Natural killer cell treated with Interleukin-12 subunit alpha and Interleukin-12 subunit beta and Interleukin-15 and Interleukin-18, amount 100 ng/mL, for 72 hours (primary cell): ENCODE measurements around the gene FBXL2. TPM values are rescaled to one million over a fixed set of nuclear protein-coding genes. Genes with fewer than 3 reads are reported as not detected.
"Not testable (repeated sequence)": the region's sequence is repeated elsewhere in the genome, so short reads cannot be mapped to it uniquely, and the experiment has no call there.

ENCODE experiments used
- ATAC-seq, 2 donors: fragments of 150-1000 bp; cut with Tn5 transposase in 1 of 2; sonication (Bioruptor Pico), chemical (Tn5 transposase) in 1 of 2; 2 replicates each; pipeline ENCODE4 v1.10.0; 2021
- DNase-seq: peaks from one replicate; pipeline ENCODE4 v3.0.0; 2022; ENCODE audit warnings: low spot score
- H3K27ac Mint-ChIP-seq, 2 donors: 1 replicate in 1 of 2; 2 replicates in 1 of 2; pipeline ENCODE4 v1.8.0; 2022; ENCODE audit warnings: mixed read lengths in 2 of 2, mild to moderate bottlenecking in 1 of 2, moderate library complexity in 1 of 2
- H3K27me3 Mint-ChIP-seq, 2 donors: 1 replicate in 1 of 2; 2 replicates in 1 of 2; pipeline ENCODE4 v1.8.0; 2022; ENCODE audit warnings: mixed read lengths in 2 of 2
- H3K36me3 Mint-ChIP-seq: one replicate; pipeline ENCODE4 v1.8.0; 2022; ENCODE audit warnings: mixed read lengths
- H3K4me1 Mint-ChIP-seq, 2 donors: 1 replicate in 1 of 2; 2 replicates in 1 of 2; pipeline ENCODE4 v1.8.0; 2022; ENCODE audit warnings: low read depth in 2 of 2, mixed read lengths in 2 of 2, mild to moderate bottlenecking in 1 of 2
- H3K4me3 Mint-ChIP-seq: one replicate; pipeline ENCODE4 v1.8.0; 2022; ENCODE audit warnings: mixed read lengths
- H3K9me3 Mint-ChIP-seq: 2 replicates; pipeline ENCODE4 v1.8.0; 2022; ENCODE audit warnings: mixed read lengths
- total RNA-seq, 2 donors: library from RNA; stranded (reverse); gene quantifications; one replicate each; pipeline ENCODE4 v1.2.3, GENCODE V29; 2022

Gene FBXL2
- total RNA-seq, 2 donors from 2014 or later: not detected

DNA sequence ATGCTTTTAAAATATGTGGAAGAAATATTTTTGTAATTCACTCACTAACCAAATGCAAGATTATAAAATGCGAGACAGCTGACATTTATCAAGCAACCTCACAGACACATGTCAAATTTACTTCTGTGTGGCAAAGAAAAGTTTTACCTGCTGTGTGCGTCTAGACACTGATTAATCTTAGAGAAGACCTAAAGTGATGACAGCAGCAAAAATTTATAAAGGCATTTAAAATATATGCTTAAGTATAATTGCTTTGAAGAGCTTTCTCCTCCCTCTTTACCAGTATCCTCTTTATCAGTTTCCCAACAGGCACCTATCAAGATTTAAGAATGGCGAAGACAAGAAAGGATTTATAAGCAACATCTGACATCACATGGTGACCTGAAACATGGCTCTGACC lies 125.7 kb downstream of the FBXL2 start:
- H3K27me3 Mint-ChIP-seq: no peaks in the 10 kb centered on the region
- peaks cover 0 to 3% of the 10 kb centered on the region in 2 donors for H3K4me1 Mint-ChIP-seq
- peaks cover 46% of the 10 kb centered on the region for H3K36me3 Mint-ChIP-seq
- DNase-seq (no peak), ATAC-seq (no peak)
- H3K27ac Mint-ChIP-seq: peak overlapping the region in 1 of 2 donors; percentile 16
- H3K9me3 Mint-ChIP-seq: no peaks in the 10 kb centered on the region
- no peak overlapping the region for H3K4me3 Mint-ChIP-seq

GRCh38 chr3:33403756-33404155 lies 126.5 kb downstream of the FBXL2 start:
- Mint-ChIP-seq H3K4me3 (no peak overlapping the region), H3K27ac (peak overlapping the region in 1 of 2 donors; percentile 60), H3K36me3 (peaks cover 46% of the 10 kb centered on the region), H3K4me1 (peaks cover 0 to 3% of the 10 kb centered on the region in 2 donors), H3K9me3 (no peaks in the 10 kb centered on the region), H3K27me3 (no peaks in the 10 kb centered on the region)
- no peak for ATAC-seq
- no peak for DNase-seq

DNA sequence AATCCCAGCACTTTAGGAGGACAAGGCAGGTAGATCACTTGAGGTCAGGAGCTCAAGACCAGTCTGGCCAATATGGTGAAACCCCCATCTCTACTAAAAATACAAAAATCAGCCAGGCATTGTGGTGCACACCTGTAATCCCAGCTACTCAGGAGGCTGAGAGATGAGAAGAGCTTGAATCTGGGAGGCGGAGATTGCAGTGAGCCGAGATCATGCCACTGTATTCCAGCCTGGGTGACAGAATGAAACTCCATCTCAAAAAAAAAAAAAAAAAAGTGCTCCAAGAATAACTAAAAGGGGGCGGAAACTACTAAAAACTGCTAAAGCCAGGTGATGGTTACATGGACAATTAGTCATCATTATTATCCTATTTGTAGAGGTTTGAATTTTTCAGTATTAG lies 133.6 kb downstream of the FBXL2 start:
- not testable (repeated sequence) for DNase-seq, H3K27me3 Mint-ChIP-seq, ATAC-seq, H3K4me3 Mint-ChIP-seq, H3K9me3 Mint-ChIP-seq
- H3K4me1 Mint-ChIP-seq: peaks cover 15 to 17% of the 10 kb centered on the region in 2 donors
- H3K36me3 Mint-ChIP-seq: peaks cover 47% of the 10 kb centered on the region
- H3K27ac Mint-ChIP-seq: peak overlapping the region in 1 of 2 donors; percentile 22

DNA sequence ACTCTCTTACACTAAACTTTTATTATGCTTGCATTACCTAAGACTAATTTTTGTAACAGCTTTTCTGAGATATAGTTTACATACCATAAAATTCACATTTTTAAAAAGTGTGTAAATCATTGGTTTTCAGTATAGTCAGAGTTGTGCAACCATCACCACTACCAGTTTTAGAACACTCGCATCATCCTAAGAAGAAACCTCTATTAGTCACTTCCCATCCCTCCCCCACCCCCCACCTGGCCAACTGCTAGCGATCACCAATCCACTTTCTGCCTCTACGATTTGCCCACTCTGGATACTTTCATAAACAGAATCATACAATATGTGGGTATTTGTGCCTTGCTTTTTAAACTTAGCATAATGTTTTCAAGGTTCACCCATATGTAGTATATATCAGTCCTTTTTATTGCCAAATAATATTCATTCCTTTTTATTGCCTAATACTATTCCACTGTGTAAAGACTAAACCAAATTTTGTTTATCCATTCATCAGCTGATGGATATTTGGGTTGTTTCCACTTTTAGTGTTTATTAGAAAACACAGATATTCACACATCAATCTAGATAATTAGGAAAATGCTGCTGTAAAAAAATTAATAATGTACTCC lies 139.9 kb downstream of the FBXL2 start:
- peak; percentile 77 to 86 for ATAC-seq
- peaks cover 25 to 31% of the 10 kb centered on the region in 2 donors for H3K4me1 Mint-ChIP-seq
- DNase-seq: no peak
- H3K27ac Mint-ChIP-seq: peak overlapping the region; percentile 91 to 97
- no peaks in the 10 kb centered on the region for H3K27me3 Mint-ChIP-seq
- H3K36me3 Mint-ChIP-seq: peaks cover 32% of the 10 kb centered on the region
- no peaks in the 10 kb centered on the region for H3K9me3 Mint-ChIP-seq
- H3K4me3 Mint-ChIP-seq: peak overlapping the region; percentile 82

GRCh38 chr3:33419948-33420347 lies 142.7 kb downstream of the FBXL2 start:
- no peaks in the 10 kb centered on the region for H3K9me3 Mint-ChIP-seq
- H3K36me3 Mint-ChIP-seq: peaks cover 19% of the 10 kb centered on the region
- peak overlapping the region; percentile 39 to 81 for H3K27ac Mint-ChIP-seq
- H3K27me3 Mint-ChIP-seq: no peaks in the 10 kb centered on the region
- H3K4me3 Mint-ChIP-seq: no peak overlapping the region
- DNase-seq (no peak), ATAC-seq (no peak)
- peaks cover 20 to 28% of the 10 kb centered on the region in 2 donors for H3K4me1 Mint-ChIP-seq

DNA sequence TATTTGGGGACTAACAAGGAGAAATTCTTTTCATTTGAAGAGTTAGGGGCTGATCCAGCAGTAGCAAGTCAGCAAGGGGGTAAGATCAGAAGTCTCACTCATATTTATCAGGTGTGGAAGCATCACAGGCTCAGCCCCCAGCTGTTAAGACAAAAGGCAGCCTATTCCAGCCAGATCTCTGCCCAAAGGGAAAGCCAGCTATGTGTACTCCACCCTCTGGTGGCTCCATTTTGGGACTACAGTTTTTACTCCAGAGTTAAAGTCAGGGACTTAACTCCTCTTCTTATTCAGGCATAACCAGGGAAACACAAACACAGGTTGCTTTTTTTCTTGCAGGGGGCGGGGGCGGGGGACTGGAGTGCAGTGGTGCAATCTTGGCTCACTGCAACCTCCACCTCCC lies 143.7 kb downstream of the FBXL2 start:
- H3K27me3 Mint-ChIP-seq: no peaks in the 10 kb centered on the region
- peaks cover 20 to 27% of the 10 kb centered on the region in 2 donors for H3K4me1 Mint-ChIP-seq
- H3K4me3 Mint-ChIP-seq: no peak overlapping the region
- H3K9me3 Mint-ChIP-seq: no peaks in the 10 kb centered on the region
- H3K27ac Mint-ChIP-seq: peak overlapping the region; percentile 25 to 39
- DNase-seq (no peak), ATAC-seq (no peak)
- peaks cover 19% of the 10 kb centered on the region for H3K36me3 Mint-ChIP-seq

- H3K9me3 Mint-ChIP-seq: no peaks in the 10 kb centered on the region
- H3K4me3 Mint-ChIP-seq: no peak overlapping the region
- H3K27ac Mint-ChIP-seq: no peak overlapping the region
- no peak for DNase-seq
- H3K4me1 Mint-ChIP-seq: peaks cover 32 to 34% of the 10 kb centered on the region in 2 donors
- H3K27me3 Mint-ChIP-seq: no peaks in the 10 kb centered on the region
- no peak for ATAC-seq
- peaks cover 5% of the 10 kb centered on the region for H3K36me3 Mint-ChIP-seq
Measured at GRCh38 chr3:33424606-33425452, 147.6 kb downstream of the FBXL2 start.

GRCh38 chr3:33425453-33425852 lies 148.2 kb downstream of the FBXL2 start:
- peaks cover 37 to 38% of the 10 kb centered on the region in 2 donors for H3K4me1 Mint-ChIP-seq
- no peak overlapping the region for H3K27ac Mint-ChIP-seq
- no peaks in the 10 kb centered on the region for H3K9me3 Mint-ChIP-seq
- DNase-seq (no peak), ATAC-seq (no peak)
- H3K27me3 Mint-ChIP-seq: no peaks in the 10 kb centered on the region
- no peak overlapping the region for H3K4me3 Mint-ChIP-seq
- peaks cover 5% of the 10 kb centered on the region for H3K36me3 Mint-ChIP-seq

DNA sequence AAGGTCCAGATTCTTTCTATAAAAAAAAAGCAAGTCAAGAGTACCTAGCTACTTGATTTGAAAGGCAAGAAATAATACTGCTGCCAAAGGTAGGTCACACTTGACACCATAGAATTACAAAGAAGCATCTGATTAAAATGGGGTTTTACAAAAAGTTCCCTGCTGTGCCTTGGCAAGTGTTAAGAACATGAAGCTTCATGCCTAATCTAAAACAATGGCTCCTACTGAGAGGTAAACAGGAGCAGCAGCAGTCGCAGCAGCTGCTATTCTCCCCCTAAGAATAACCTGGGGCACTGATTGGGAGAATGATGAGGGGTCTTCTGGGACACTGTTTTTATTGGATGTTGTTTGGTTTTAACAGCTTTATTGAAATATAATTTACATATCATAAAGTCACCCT lies 148.8 kb downstream of the FBXL2 start:
- no peak for ATAC-seq
- peaks cover 39 to 44% of the 10 kb centered on the region in 2 donors for H3K4me1 Mint-ChIP-seq
- no peaks in the 10 kb centered on the region for H3K27me3 Mint-ChIP-seq
- no peak overlapping the region for H3K4me3 Mint-ChIP-seq
- H3K9me3 Mint-ChIP-seq: no peaks in the 10 kb centered on the region
- DNase-seq: no peak
- H3K27ac Mint-ChIP-seq: no peak overlapping the region
- H3K36me3 Mint-ChIP-seq: peaks cover 5% of the 10 kb centered on the region

DNA sequence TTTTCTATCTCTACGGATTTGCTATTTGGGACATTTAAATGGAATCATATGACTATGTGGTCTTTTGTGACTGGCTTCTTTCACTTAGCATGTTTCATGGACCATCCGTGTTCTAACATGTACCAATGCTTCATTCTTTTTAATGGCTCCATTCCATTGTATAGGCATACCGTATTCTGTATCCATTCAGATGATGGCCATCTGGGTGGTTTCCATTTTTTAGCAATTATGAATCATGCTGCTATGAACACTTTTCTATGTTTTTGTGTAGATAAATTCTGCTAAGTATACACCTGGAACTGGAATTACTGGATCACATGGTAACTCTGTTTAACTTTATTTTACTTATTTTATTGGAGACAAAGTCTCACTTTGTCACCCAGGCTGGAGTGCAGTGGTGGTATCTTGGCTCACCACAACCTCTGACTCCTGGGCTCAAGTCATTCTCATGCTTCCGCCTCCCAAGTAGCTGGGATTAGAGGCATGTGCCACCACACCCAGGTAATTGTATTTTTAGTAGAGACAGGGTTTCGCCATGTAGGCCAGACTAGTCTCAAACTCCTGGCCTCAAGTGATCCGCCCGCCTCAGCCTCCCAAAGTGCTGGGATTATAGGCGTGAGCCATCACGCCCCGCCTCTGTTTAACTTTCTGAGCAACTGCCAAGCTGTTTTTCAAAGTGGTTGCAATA lies 149.5 kb downstream of the FBXL2 start:
- Mint-ChIP-seq H3K4me1 (peaks cover 45 to 51% of the 10 kb centered on the region in 2 donors), H3K36me3 (peaks cover 5% of the 10 kb centered on the region), H3K27me3 (no peaks in the 10 kb centered on the region), H3K27ac (peak overlapping the region in 1 of 2 donors; percentile 59), H3K4me3 (no peak overlapping the region), H3K9me3 (no peaks in the 10 kb centered on the region)
- DNase-seq (no peak), ATAC-seq (no peak)

- peak overlapping the region in 1 of 2 donors; percentile 26 for H3K27ac Mint-ChIP-seq
- ATAC-seq: no peak
- H3K4me3 Mint-ChIP-seq: peak overlapping the region; percentile 1
- no peaks in the 10 kb centered on the region for H3K36me3 Mint-ChIP-seq
- H3K9me3 Mint-ChIP-seq: no peaks in the 10 kb centered on the region
- no peak for DNase-seq
- peaks cover 54 to 60% of the 10 kb centered on the region in 2 donors for H3K4me1 Mint-ChIP-seq
- no peaks in the 10 kb centered on the region for H3K27me3 Mint-ChIP-seq
Measured at GRCh38 chr3:33428734-33429133, 151.5 kb downstream of the FBXL2 start.

- not testable (repeated sequence) for H3K36me3 Mint-ChIP-seq, H3K4me3 Mint-ChIP-seq, H3K9me3 Mint-ChIP-seq, H3K27me3 Mint-ChIP-seq, DNase-seq, ATAC-seq
- H3K4me1 Mint-ChIP-seq: peaks cover 56 to 64% of the 10 kb centered on the region in 2 donors
- H3K27ac Mint-ChIP-seq: peak overlapping the region in 1 of 2 donors; percentile 26
Measured at GRCh38 chr3:33429306-33429705, 152.1 kb downstream of the FBXL2 start.

GRCh38 chr3:33430061-33430460 lies 152.8 kb downstream of the FBXL2 start:
- H3K27ac Mint-ChIP-seq: peak overlapping the region in 1 of 2 donors; percentile 26
- no peaks in the 10 kb centered on the region for H3K27me3 Mint-ChIP-seq
- DNase-seq (no peak), ATAC-seq (no peak)
- no peaks in the 10 kb centered on the region for H3K9me3 Mint-ChIP-seq
- no peaks in the 10 kb centered on the region for H3K36me3 Mint-ChIP-seq
- H3K4me3 Mint-ChIP-seq: no peak overlapping the region
- H3K4me1 Mint-ChIP-seq: peaks cover 55 to 64% of the 10 kb centered on the region in 2 donors

- Mint-ChIP-seq H3K27me3 (no peaks in the 10 kb centered on the region), H3K4me1 (peaks cover 54 to 67% of the 10 kb centered on the region in 2 donors), H3K9me3 (no peaks in the 10 kb centered on the region), H3K4me3 (no peak overlapping the region), H3K36me3 (no peaks in the 10 kb centered on the region), H3K27ac (peak overlapping the region in 1 of 2 donors; percentile 26)
- ATAC-seq (no peak), DNase-seq (no peak)
Measured at GRCh38 chr3:33430571-33430970, 153.3 kb downstream of the FBXL2 start.
